Renal cortical epithelial cell (primary cell): ENCODE measurements around the gene ARHGAP40. TPM values are rescaled to one million over a fixed set of nuclear protein-coding genes. Genes with fewer than 3 reads are reported as not detected.
A peak's percentile ranks its signal among the peaks of the same experiment; 100 is the strongest.
"Not testable (repeated sequence)": the region's sequence is repeated elsewhere in the genome, so short reads cannot be mapped to it uniquely, and the experiment has no call there.

Source experiments
- DNase-seq: peaks from one replicate; pipeline ENCODE4 v3.0.0-alpha.2; 2011; ENCODE audit warnings: low read depth
- total RNA-seq: library from RNA; depleted of rRNA; stranded (reverse); fragments of >200 nt; gene quantifications from 2 replicates; pipeline ENCODE4 v1.2.3, GENCODE V29; 2014

ARHGAP40 gene
- total RNA-seq, 1 donor from 2014 or later: 9.5 TPM

GRCh38 chr20:38588303-38588702 is 13.3 kb upstream of the ARHGAP40 start:
- DNase-seq: no peak

GRCh38 chr20:38589351-38589750 is 12.3 kb upstream of the ARHGAP40 start:
- no peak for DNase-seq

- no peak for DNase-seq
These were observed 11.5 kb upstream of the ARHGAP40 start for GRCh38 chr20:38589967-38590675.

- peak; percentile 49 for DNase-seq
These were observed 10.7 kb upstream of the ARHGAP40 start for GRCh38 chr20:38590676-38591473.

- DNase-seq: no peak
These were observed 9.9 kb upstream of the ARHGAP40 start for GRCh38 chr20:38591474-38592410.

- peak; percentile 57 for DNase-seq
These were observed 9.2 kb upstream of the ARHGAP40 start for GRCh38 chr20:38592411-38592790.

GRCh38 chr20:38594281-38594680 is 7.3 kb upstream of the ARHGAP40 start:
- not testable (repeated sequence) for DNase-seq

GRCh38 chr20:38595886-38596285 is 5.7 kb upstream of the ARHGAP40 start:
- not testable (repeated sequence) for DNase-seq

- DNase-seq: peak; percentile 87
These were observed 2.2 kb upstream of the ARHGAP40 start for GRCh38 chr20:38599410-38599882.

GRCh38 chr20:38600057-38600456 is 1.6 kb upstream of the ARHGAP40 start:
- no peak for DNase-seq

GRCh38 chr20:38602185-38602581 is 574 bp downstream of the ARHGAP40 start:
- DNase-seq: no peak

GRCh38 chr20:38603286-38603685 is 1.7 kb downstream of the ARHGAP40 start:
- no peak for DNase-seq

- DNase-seq: peak; percentile 100
These were observed 3.3 kb downstream of the ARHGAP40 start for GRCh38 chr20:38604873-38605303.

- no peak for DNase-seq
These were observed 5.7 kb downstream of the ARHGAP40 start for GRCh38 chr20:38607351-38607750.

GRCh38 chr20:38608188-38608587 is 6.6 kb downstream of the ARHGAP40 start:
- DNase-seq: no peak

GRCh38 chr20:38609815-38610214 is 8.2 kb downstream of the ARHGAP40 start:
- DNase-seq: no peak

GRCh38 chr20:38610521-38610920 is 8.9 kb downstream of the ARHGAP40 start:
- DNase-seq: peak; percentile 74

GRCh38 chr20:38612751-38613515 is 11.3 kb downstream of the ARHGAP40 start:
- DNase-seq: no peak

- no peak for DNase-seq
These were observed 13.7 kb downstream of the ARHGAP40 start for GRCh38 chr20:38615283-38615682.

GRCh38 chr20:38616457-38616856 is 14.8 kb downstream of the ARHGAP40 start:
- no peak for DNase-seq
